Pancreas (tissue), 10 donors: ENCODE results near the gene ANKRD2. TPM values are rescaled to one million over a fixed set of nuclear protein-coding genes. Genes with fewer than 3 reads are reported as not detected.

Source experiments
- ATAC-seq, 4 donors: fragments of 200-7000 bp; cut with Tn5 transposase; one replicate each; pipeline versions ENCODE4 v1.8.0 to v1.9.1; 2020; ENCODE audit warnings: mild to moderate bottlenecking in 4 of 4, moderate library complexity in 4 of 4
- DNase-seq, 6 donors: peaks; one replicate each; pipeline ENCODE4 v3.0.0-alpha.2; 2020
- FAIRE-seq: peaks from 2 replicates; lab custom pipeline; 2012; peaks lifted over from hg19 to GRCh38; lab: Jason Lieb, UNC
- H3K27ac ChIP-seq, 4 donors: fragments of 200-600 bp; sonication (generic); 1 replicate in 3 of 4; 2 replicates in 1 of 4; pipeline versions ENCODE4 v1.5.0 to v1.8.0; 2020
- H3K27me3 ChIP-seq, 4 donors: fragments of 200-600 bp; one replicate each; pipeline ENCODE4 v1.8.0; 2021
- H3K36me3 ChIP-seq, 3 donors: fragments of 200-600 bp; sonication (generic) in 1 of 3; one replicate each; pipeline versions ENCODE4 v1.5.0 to v1.8.0; 2020 to 2021
- H3K4me1 ChIP-seq, 3 donors: fragments of 200-600 bp; one replicate each; pipeline ENCODE4 v1.8.0; 2021
- H3K4me3 ChIP-seq, 4 donors: fragments of 200-600 bp; sonication (generic) in 2 of 4; one replicate each; pipeline versions ENCODE4 v1.5.0 to v1.8.0; 2020 to 2021
- H3K9me3 ChIP-seq, 4 donors: fragments of 200-600 bp; one replicate each; pipeline ENCODE4 v1.8.0; 2021
- WGBS, 2 donors: extraction: QIAGEN DNeasy Blood & Tissue Kit; methylation state at CpG; one replicate each; pipeline ENCODE4 v1.1.7; 2013; 5-methylcytosine and 5-hydroxymethylcytosine counted together
- intact Hi-C, 3 donors: fragments of 100-400 bp; cut with DNase I; formaldehyde crosslinking; loops; one replicate each; pipeline versions ENCODE4 v1.11.1 to v1.14.2; 2022
- polyA plus RNA-seq, 2 donors: library from polyadenylated mRNA; stranded (reverse); fragments of 200-250 nt; gene quantifications; one replicate each; pipeline ENCODE4 v1.2.3, GENCODE V29; 2013
- total RNA-seq, 6 donors: library from RNA; stranded (reverse); fragmentation: NEBNext Ultra II Directional in 4 of 6; extraction: Animal tissue kit (Norgen Biotek cat#: 25700) in 4 of 6; gene quantifications; one replicate each; pipeline versions ENCODE4 v1.2.1 to v1.2.4, GENCODE V29; 2021 to 2023
- TF ChIP-seq, protein P1 (sequence below), 4 donors: fragments of 200-600 bp; sonication (generic) in 3 of 4; IDR thresholded peaks; one replicate each; pipeline versions ENCODE4 v1.5.0 to v1.8.0; 2021; ENCODE audit warnings: antibody characterized with exemption in 4 of 4
- donor health status: healthy with polysubstance abuse.
- donor health status: DM: no; HTN: no; CAD: no; lungs with moderate emphysema.
- donor health status: DM: no; HTN: no; CAD: no.
- donor health status: control.
- donor health status: control.
- donor health status: Bipolar disorder and iron deficiency.
- donor health status: DM: yes; HTN: yes; CAD: no.
- donor health status: DM: no; HTN: no; CAD: no.
- donor health status: DM: no; HTN: no; CAD: no.
- donor health status: DM: yes; HTN: yes; CAD: no.

The ANKRD2 gene
- total and polyA plus RNA-seq, 8 donors, result 0.12 to 1.6 (median 0.39) TPM

DNA sequence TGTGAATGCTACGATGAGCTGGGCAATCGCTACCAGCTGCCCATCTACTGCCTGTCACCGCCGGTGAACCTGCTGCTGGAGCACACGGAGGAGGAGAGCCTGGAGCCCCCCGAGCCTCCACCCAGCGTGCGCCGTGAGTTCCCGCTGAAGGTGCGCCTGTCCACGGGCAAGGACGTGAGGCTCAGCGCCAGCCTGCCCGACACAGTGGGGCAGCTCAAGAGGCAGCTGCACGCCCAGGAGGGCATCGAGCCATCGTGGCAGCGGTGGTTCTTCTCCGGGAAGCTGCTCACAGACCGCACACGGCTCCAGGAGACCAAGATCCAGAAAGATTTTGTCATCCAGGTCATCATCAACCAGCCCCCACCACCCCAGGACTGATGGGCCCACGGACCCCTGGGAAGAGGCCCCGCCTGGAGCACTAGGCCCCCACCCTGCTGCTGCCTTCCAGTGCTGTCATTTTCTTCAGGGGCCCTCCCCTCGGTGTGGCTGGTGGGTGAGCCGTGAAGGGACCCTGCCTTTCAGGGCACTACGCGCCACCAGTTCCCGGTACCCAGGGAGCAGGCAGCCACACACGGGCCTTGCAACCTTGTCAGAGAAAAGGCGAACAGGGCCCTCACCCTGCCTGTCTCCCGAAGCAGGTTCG, 2.3 kb upstream of the ANKRD2 start:
- Histone ChIP-seq H3K4me3 (no peak overlapping the region), H3K36me3 (peaks cover 0 to 6% (median 0%) of the 10 kb centered on the region in 3 donors), H3K9me3 (no peaks in the 10 kb centered on the region), H3K27ac (no peak overlapping the region), H3K4me1 (peaks cover 0 to 5% (median 0%) of the 10 kb centered on the region in 3 donors), H3K27me3 (no peaks in the 10 kb centered on the region)
- intact Hi-C loops, result loop anchor here in 1 of 3 donors (10.0 kb wide), 1 partner anchor 155 kb away; no protein-coding TSS in a partner anchor
- FAIRE-seq, result no peak
- WGBS, 2 donors, result 91 to 93% methylated on average over 33 of the region's 33 CpGs
- TF ChIP-seq, protein P1, sequence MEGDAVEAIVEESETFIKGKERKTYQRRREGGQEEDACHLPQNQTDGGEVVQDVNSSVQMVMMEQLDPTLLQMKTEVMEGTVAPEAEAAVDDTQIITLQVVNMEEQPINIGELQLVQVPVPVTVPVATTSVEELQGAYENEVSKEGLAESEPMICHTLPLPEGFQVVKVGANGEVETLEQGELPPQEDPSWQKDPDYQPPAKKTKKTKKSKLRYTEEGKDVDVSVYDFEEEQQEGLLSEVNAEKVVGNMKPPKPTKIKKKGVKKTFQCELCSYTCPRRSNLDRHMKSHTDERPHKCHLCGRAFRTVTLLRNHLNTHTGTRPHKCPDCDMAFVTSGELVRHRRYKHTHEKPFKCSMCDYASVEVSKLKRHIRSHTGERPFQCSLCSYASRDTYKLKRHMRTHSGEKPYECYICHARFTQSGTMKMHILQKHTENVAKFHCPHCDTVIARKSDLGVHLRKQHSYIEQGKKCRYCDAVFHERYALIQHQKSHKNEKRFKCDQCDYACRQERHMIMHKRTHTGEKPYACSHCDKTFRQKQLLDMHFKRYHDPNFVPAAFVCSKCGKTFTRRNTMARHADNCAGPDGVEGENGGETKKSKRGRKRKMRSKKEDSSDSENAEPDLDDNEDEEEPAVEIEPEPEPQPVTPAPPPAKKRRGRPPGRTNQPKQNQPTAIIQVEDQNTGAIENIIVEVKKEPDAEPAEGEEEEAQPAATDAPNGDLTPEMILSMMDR (IDR thresholded peaks at IDR 0.05), result no peak
- peak in 2 of 6 donors; percentile 50 to 70 for DNase-seq
- ATAC-seq, result no peak

DNA sequence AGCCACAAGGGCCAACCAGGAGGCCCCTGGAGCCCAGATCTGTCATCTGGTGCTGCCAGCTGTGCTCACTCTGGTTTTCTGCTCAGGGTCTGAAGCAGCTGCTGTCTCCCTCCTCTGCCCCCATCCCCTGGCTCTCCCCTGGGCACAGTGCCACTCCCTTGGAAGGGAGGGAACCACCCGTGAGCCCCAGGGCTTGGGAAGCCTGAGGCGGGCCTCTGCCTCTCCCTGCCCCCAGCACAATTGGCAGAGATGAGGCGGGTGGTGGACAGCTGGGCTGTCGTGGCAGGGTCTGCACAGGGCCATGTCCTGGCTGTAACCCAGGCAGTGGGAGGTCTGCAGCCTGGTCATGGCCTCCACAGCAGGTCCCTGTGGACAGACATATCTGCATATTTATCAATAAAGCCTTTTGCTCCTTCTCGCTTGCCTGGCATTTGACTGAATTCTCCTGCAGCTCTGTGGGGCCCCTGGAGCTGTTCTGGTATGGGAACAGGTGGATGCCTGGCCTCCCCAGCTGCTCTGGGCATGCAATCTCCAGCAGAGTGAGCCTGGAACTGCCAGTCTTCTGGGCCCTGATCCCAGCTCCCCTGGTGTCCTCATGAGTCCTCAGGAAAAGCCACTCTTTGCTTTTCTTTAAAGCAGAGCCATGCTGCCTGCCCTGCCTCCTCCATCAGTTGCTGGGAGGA, 1.6 kb upstream of the ANKRD2 start:
- TF ChIP-seq, protein P1 (IDR thresholded peaks at IDR 0.05), result no peak
- peak in 2 of 6 donors; percentile 42 to 66 for DNase-seq
- Histone ChIP-seq H3K27ac (no peak overlapping the region), H3K4me1 (peaks cover 0 to 5% (median 0%) of the 10 kb centered on the region in 3 donors), H3K9me3 (no peaks in the 10 kb centered on the region), H3K36me3 (peaks cover 0 to 6% (median 0%) of the 10 kb centered on the region in 3 donors), H3K27me3 (no peaks in the 10 kb centered on the region), H3K4me3 (no peak overlapping the region)
- no peak for FAIRE-seq
- intact Hi-C loops, result loop anchor here in 1 of 3 donors (10.0 kb wide), 1 partner anchor 154 kb away; no protein-coding TSS in a partner anchor
- ATAC-seq, result no peak
- 71 to 73% methylated on average over 5 of the region's 5 CpGs for WGBS, 2 donors

DNA sequence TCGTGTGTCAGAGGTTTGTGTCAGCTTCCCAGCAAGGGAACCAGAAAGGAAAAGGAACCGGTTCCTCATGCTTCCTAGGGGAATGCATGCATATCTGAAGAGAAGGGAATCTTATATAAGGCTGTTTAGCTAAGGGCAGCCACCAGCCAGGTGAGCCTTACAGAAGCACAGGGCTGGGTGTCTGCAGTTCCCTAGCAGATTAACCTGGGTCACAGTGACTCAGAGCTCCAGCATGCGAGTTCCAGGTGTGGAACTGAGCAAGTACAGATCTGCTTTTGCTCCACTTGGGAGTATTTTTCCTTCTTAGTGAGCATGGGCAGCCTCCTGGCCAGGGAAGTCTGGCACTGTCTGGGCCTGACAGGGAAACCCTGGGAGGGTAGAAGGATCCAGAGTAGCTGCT, 957 bp upstream of the ANKRD2 start:
- 75 to 81% methylated on average over 3 of the region's 3 CpGs for WGBS, 2 donors
- H3K4me3 ChIP-seq, result no peak overlapping the region
- H3K4me1 ChIP-seq, result peaks cover 0 to 5% (median 0%) of the 10 kb centered on the region in 3 donors
- H3K9me3 ChIP-seq, result no peaks in the 10 kb centered on the region
- no peaks in the 10 kb centered on the region for H3K27me3 ChIP-seq
- FAIRE-seq (no peak), ATAC-seq (peak in 3 of 4 donors; percentile 8 to 47 (median 34)), DNase-seq (peak in 2 of 6 donors; percentile 21 to 31)
- intact Hi-C loops, result loop anchor here in 1 of 3 donors (10.0 kb wide), 1 partner anchor 153 kb away; no protein-coding TSS in a partner anchor
- peak overlapping the region in 2 of 4 donors; percentile 23 to 24 for H3K27ac ChIP-seq
- peaks cover 0 to 6% (median 0%) of the 10 kb centered on the region in 3 donors for H3K36me3 ChIP-seq
- TF ChIP-seq, protein P1 (IDR thresholded peaks at IDR 0.05), result no peak

DNA sequence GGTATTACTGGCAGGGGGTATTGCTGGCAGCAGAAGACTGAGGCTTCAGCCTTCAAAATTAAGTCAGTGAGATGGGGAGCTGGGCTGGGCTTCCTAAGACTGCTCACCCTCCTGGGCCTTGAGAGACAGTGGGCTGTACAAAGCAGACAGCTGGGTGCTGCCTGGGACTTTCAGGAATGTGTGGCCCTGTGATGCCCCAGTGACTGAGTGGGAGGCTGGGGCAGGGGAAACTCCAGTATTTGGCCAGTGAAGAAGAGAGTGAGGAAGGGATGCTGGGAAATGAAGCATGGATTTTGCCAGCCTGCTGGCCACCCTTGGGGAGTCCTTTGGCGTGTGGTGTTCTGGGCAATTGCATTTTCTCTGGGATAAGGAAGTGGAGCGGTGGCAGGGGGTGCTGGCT, 442 bp downstream of the ANKRD2 start:
- Histone ChIP-seq H3K27me3 (no peaks in the 10 kb centered on the region), H3K27ac (no peak overlapping the region), H3K4me1 (peaks cover 0 to 5% (median 0%) of the 10 kb centered on the region in 3 donors), H3K36me3 (peaks cover 0 to 6% (median 0%) of the 10 kb centered on the region in 3 donors), H3K9me3 (no peaks in the 10 kb centered on the region), H3K4me3 (no peak overlapping the region)
- DNase-seq, result no peak
- WGBS, 2 donors, result 91 to 95% methylated on average over 2 of the region's 2 CpGs
- TF ChIP-seq, protein P1 (IDR thresholded peaks at IDR 0.05), result no peak
- ATAC-seq, result no peak
- intact Hi-C loops, result loop anchor here in 1 of 3 donors (10.0 kb wide), 1 partner anchor 152 kb away; no protein-coding TSS in a partner anchor
- no peak for FAIRE-seq
